HepG2 (cell line): ENCODE measurements around the gene ITCH. TPM values are rescaled to one million over a fixed set of nuclear protein-coding genes. Genes with fewer than 3 reads are reported as not detected.

Experiments
- ATAC-seq: fragments of 200-7000 bp; cut with Tn5 transposase; 3 replicates; pipeline ENCODE4 v1.9.1; 2020; ENCODE audit warnings: mild to moderate bottlenecking, moderate library complexity
- BruUV-seq: library from RNA; stranded (reverse); fragments of 400-500 nt; replicated peaks from 2 replicates; lab custom pipeline; 2021; lab: Mats Ljungman, UMichigan
- CTCF ChIA-PET: fragments of 300-600 bp; formaldehyde crosslinking; extraction: SDS; loops from one replicate; lab custom pipeline; 2021; ENCODE audit warnings: low total read pairs, inconsistent platforms, low intra/inter-chr PET ratio; lab: Yijun Ruan, JAX
- POLR2A ChIA-PET: fragments of 350-600 bp; sonication (Branson Sonifier 250); formaldehyde crosslinking; loops from one replicate; lab custom pipeline; 2020; ENCODE audit warnings: antibody characterized with exemption, inconsistent platforms; lab: Yijun Ruan, JAX
- DNase-seq: peaks from one replicate; pipeline ENCODE4 v3.0.0-alpha.2; 2015; ENCODE audit warnings: low spot score
- FAIRE-seq: peaks from 3 replicates; lab custom pipeline; 2011; peaks lifted over from hg19 to GRCh38; lab: Jason Lieb, UNC
- H2AFZ ChIP-seq: one replicate; pipeline ENCODE4 v1.6.1; 2011; ENCODE audit warnings: low read length, inconsistent platforms
- H3K27ac ChIP-seq: fragments of 300-600 bp; 3 replicates; pipeline ENCODE4 v1.8.0; 2011; ENCODE audit warnings: mixed run types, mild to moderate bottlenecking, mixed read lengths, low read length, inconsistent platforms; ENCODE audit not compliant: insufficient read depth; ENCODE audit errors: extremely low read length
- H3K27me3 ChIP-seq, 2 experiments: fragments of 200-600 bp in 1 of 2; 2 replicates in 1 of 2; 3 replicates in 1 of 2; pipeline versions ENCODE4 v1.6.0 to v1.8.0; 2011; ENCODE audit warnings: low read length in 2 of 2, mild to moderate bottlenecking in 2 of 2, moderate library complexity in 2 of 2, inconsistent platforms in 1 of 2; ENCODE audit not compliant: insufficient read depth in 2 of 2, control insufficient read depth in 1 of 2
- H3K36me3 ChIP-seq, 2 experiments: fragments of 200-600 bp in 1 of 2; replicated peaks in 1 of 2; 2 replicates in 1 of 2; 3 replicates in 1 of 2; pipeline versions ENCODE4 v1.5.1 to v1.8.0; 2011; ENCODE audit warnings: low read length in 2 of 2, inconsistent platforms in 1 of 2; ENCODE audit not compliant: insufficient read depth in 2 of 2, control insufficient read depth in 1 of 2
- H3K4me1 ChIP-seq: 2 replicates; pipeline ENCODE4 v1.5.1; 2012; ENCODE audit warnings: low read length, inconsistent platforms; ENCODE audit not compliant: insufficient read depth
- H3K4me2 ChIP-seq: 2 replicates; pipeline ENCODE4 v1.6.0; 2011; ENCODE audit warnings: low read depth, low read length, inconsistent platforms
- H3K4me3 ChIP-seq, 3 experiments: fragments of 200-600 bp in 1 of 3; sonication (generic), shearing (Covaris generic) in 1 of 3; replicated peaks in 1 of 3; 2 replicates each; pipeline ENCODE4 v1.5.1; 2011 to 2016; ENCODE audit warnings: low read length in 3 of 3, inconsistent platforms in 2 of 3, low read depth in 2 of 3, mild to moderate bottlenecking in 2 of 3, control low read depth in 1 of 3, mixed read lengths in 1 of 3; ENCODE audit not compliant: insufficient read depth in 1 of 3
- H3K79me2 ChIP-seq: one replicate; pipeline ENCODE4 v1.6.1; 2011; ENCODE audit warnings: low read length, inconsistent platforms; ENCODE audit not compliant: insufficient read depth
- H3K9ac ChIP-seq: 2 replicates; pipeline ENCODE4 v1.6.0; 2011; ENCODE audit warnings: mild to moderate bottlenecking, low read depth, low read length, inconsistent platforms; ENCODE audit not compliant: insufficient read depth
- H3K9me3 ChIP-seq: 2 replicates; pipeline ENCODE4 v1.5.1; 2012; ENCODE audit warnings: mild to moderate bottlenecking, low read length
- H4K20me1 ChIP-seq: 2 replicates; pipeline ENCODE4 v1.6.0; 2011; ENCODE audit warnings: inconsistent platforms, mild to moderate bottlenecking, low read length, moderate library complexity; ENCODE audit not compliant: insufficient read depth
- CHD2 ChIP-seq: IDR thresholded peaks from 2 replicates; pipeline ENCODE4 v1.6.1; 2011; ENCODE audit warnings: low read depth, low read length, improper control_type of control experiment
- MYNN ChIP-seq: sonication (generic); formaldehyde crosslinking; IDR thresholded peaks from 2 replicates; pipeline ENCODE4 v1.4.0; 2020; ENCODE audit warnings: mild to moderate bottlenecking, low read depth, missing genetic modification reagents
- MZF1 ChIP-seq: sonication (generic); formaldehyde crosslinking; IDR thresholded peaks from 2 replicates; pipeline ENCODE4 v1.8.1; 2023; ENCODE audit warnings: mild to moderate bottlenecking, missing genetic modification reagents, borderline replicate concordance
- YY1 ChIP-seq: IDR thresholded peaks from 2 replicates; pipeline ENCODE4 v1.6.1; 2011; ENCODE audit warnings: low read length, low read depth, moderate library complexity, mild to moderate bottlenecking; ENCODE audit not compliant: insufficient read depth, insufficient replicate concordance
- ZNF562 ChIP-seq: sonication (generic); formaldehyde crosslinking; IDR thresholded peaks from 2 replicates; pipeline ENCODE4 v1.8.0; 2022; ENCODE audit warnings: missing genetic modification reagents, borderline replicate concordance
- ZNF615 ChIP-seq: sonication (generic); formaldehyde crosslinking; IDR thresholded peaks from 2 replicates; pipeline ENCODE4 v1.5.0; 2020; ENCODE audit warnings: mild to moderate bottlenecking, missing genetic modification reagents, borderline replicate concordance
- WGBS: methylation state at CpG from one replicate; pipeline ENCODE4 v1.1.6; 2017; ENCODE audit warnings: low lambda C conversion rate; 5-methylcytosine and 5-hydroxymethylcytosine counted together
- in situ Hi-C: cut with HindIII; loops from 2 replicates; pipeline ENCODE4 v1.10.0; 2017; ENCODE audit warnings: low pct_unique_long_range_greater_than_20kb; ENCODE audit not compliant: extremely low pct_ligation_motif_present
- intact Hi-C: fragments of 100-400 bp; cut with micrococcal nuclease; formaldehyde crosslinking; loops from one replicate; pipeline ENCODE4 v1.10.0; 2022; ENCODE audit not compliant: unreplicated experiment
- polyA plus RNA-seq, 8 experiments: library from polyadenylated mRNA; depleted of rRNA in 3 of 8; stranded (reverse) in 7 of 8; unstranded in 1 of 8; fragments of >200 nt; fragmentation: Illumina TruSeq in 4 of 8; extraction: Trizol in 4 of 8; gene quantifications; 2 replicates each; pipeline versions ENCODE4 v1.2.1 to v1.2.3, GENCODE V29; 2011 to 2016; ENCODE audit warnings: low read depth in 4 of 8, missing spikeins in 1 of 8, mixed read lengths in 1 of 8; ENCODE audit not compliant: insufficient read depth in 1 of 8
- total RNA-seq, 5 experiments: library from RNA; depleted of rRNA; stranded (reverse); fragments of >200 nt; fragmentation: Illumina TruSeq; extraction: Trizol; gene quantifications; 2 replicates each; pipeline ENCODE4 v1.2.3, GENCODE V29; 2016; ENCODE audit warnings: low read depth in 1 of 5
- TF ChIP-seq, protein P1 (sequence below): sonication (generic); formaldehyde crosslinking; IDR thresholded peaks from 2 replicates; pipeline ENCODE4 v1.4.0; 2020; ENCODE audit warnings: missing genetic modification reagents
- TF ChIP-seq, protein P2 (sequence below): sonication (generic); formaldehyde crosslinking; IDR thresholded peaks from 2 replicates; pipeline ENCODE4 v1.9.0; 2021; ENCODE audit warnings: missing genetic modification reagents, borderline replicate concordance
- TF ChIP-seq, protein P3 (sequence below): sonication (generic); formaldehyde crosslinking; IDR thresholded peaks from 2 replicates; pipeline ENCODE4 v1.8.1; 2023; ENCODE audit warnings: mild to moderate bottlenecking, missing genetic modification reagents, borderline replicate concordance
- TF ChIP-seq, protein P4 (sequence below): sonication (generic); formaldehyde crosslinking; IDR thresholded peaks from 2 replicates; pipeline ENCODE4 v1.8.0; 2022; ENCODE audit warnings: mild to moderate bottlenecking, missing genetic modification reagents; ENCODE audit not compliant: insufficient replicate concordance
- TF ChIP-seq, protein P5 (sequence below): sonication (generic); formaldehyde crosslinking; IDR thresholded peaks from 2 replicates; pipeline ENCODE4 v1.4.0; 2020; ENCODE audit warnings: missing genetic modification reagents
- TF ChIP-seq, protein P6 (sequence below): sonication (generic); formaldehyde crosslinking; IDR thresholded peaks from 2 replicates; pipeline ENCODE4 v1.4.0; 2020; ENCODE audit warnings: missing genetic modification reagents, borderline replicate concordance
- TF ChIP-seq, protein P7 (sequence below): sonication (generic); formaldehyde crosslinking; IDR thresholded peaks from 2 replicates; pipeline ENCODE4 v1.4.0; 2020; ENCODE audit warnings: mild to moderate bottlenecking, missing genetic modification reagents

Gene ITCH
- total and polyA plus RNA-seq, 2 of the 13 experiments (the other 11 are each of a cell fraction or from before 2014, with no cell fraction given), result 20.5 to 112 TPM

DNA sequence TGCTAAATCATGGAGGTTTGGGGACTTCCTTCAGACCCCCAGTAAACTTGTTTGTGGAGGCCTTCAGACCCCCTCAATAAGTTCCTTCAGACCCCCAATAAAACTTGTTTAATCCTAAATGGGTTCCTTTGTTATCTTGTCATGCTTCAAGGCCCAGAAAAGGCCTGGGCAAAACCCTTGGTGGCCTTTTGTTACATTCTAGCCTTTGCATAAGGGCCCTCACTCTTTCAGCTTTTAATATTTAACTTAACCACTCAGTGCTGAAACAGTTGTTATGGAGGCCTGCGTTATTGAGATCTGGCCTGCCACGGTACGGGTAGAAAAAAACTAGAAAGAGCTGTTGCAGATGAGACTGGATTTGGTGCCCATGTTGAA lies 148.8 kb downstream of the ITCH start:
- Histone ChIP-seq H3K27me3 (no peaks in the 10 kb centered on the region; a peak in 1 of 5 replicates), H3K9me3 (no peaks in the 10 kb centered on the region), H3K4me3 (peak overlapping the region; percentile 15 to 43 (median 17); a peak in 5 of 6 replicates), H3K4me1 (peaks cover 51% of the 10 kb centered on the region), H3K27ac (peak overlapping the region; percentile 74), H3K4me2 (peak overlapping the region; percentile 77), H3K9ac (peak overlapping the region; percentile 59), H3K79me2 (peaks cover 10% of the 10 kb centered on the region), H2AFZ (no peak overlapping the region), H4K20me1 (peaks cover 3% of the 10 kb centered on the region; the same call in 1 of the 2 replicates), H3K36me3 (peaks cover 8 to 31% of the 10 kb centered on the region in 2 experiments)
- WGBS, result 3% methylated on average over 3 of the region's 3 CpGs
- DNase-seq (peak; percentile 73), ATAC-seq (peak; percentile 46), FAIRE-seq (peak; percentile 67)
- POLR2A ChIA-PET, result interaction anchor here (0.5 to 1.7 kb wide), 14 partner anchors 9 to 314 kb away, joined by 3 to 12 read pairs (median 4); partner anchors contain the start of genes AHCY, ITCH and NCOA6
- no TSS peak for BruUV-seq
- CTCF ChIA-PET, result no interaction called here
- in situ Hi-C loops, result no loop called here
- intact Hi-C loops, result loop anchor here (2.0 kb wide), 2 partner anchors 13 to 35 kb away; no protein-coding TSS in a partner anchor
- no peak for TF ChIP-seq CHD2
- peak; percentile 43; the same call in 1 of the 2 replicates for TF ChIP-seq ZNF615 (CRISPR knock-in tag)
- TF ChIP-seq YY1, result no peak
- TF ChIP-seq, protein P1, sequence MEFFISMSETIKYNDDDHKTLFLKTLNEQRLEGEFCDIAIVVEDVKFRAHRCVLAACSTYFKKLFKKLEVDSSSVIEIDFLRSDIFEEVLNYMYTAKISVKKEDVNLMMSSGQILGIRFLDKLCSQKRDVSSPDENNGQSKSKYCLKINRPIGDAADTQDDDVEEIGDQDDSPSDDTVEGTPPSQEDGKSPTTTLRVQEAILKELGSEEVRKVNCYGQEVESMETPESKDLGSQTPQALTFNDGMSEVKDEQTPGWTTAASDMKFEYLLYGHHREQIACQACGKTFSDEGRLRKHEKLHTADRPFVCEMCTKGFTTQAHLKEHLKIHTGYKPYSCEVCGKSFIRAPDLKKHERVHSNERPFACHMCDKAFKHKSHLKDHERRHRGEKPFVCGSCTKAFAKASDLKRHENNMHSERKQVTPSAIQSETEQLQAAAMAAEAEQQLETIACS, result no peak
- no peak for TF ChIP-seq MYNN (CRISPR knock-in tag)
- TF ChIP-seq, protein P2, sequence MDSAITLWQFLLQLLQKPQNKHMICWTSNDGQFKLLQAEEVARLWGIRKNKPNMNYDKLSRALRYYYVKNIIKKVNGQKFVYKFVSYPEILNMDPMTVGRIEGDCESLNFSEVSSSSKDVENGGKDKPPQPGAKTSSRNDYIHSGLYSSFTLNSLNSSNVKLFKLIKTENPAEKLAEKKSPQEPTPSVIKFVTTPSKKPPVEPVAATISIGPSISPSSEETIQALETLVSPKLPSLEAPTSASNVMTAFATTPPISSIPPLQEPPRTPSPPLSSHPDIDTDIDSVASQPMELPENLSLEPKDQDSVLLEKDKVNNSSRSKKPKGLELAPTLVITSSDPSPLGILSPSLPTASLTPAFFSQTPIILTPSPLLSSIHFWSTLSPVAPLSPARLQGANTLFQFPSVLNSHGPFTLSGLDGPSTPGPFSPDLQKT, result no peak
- TF ChIP-seq MZF1 (CRISPR knock-in tag), result no peak
- TF ChIP-seq, protein P3, sequence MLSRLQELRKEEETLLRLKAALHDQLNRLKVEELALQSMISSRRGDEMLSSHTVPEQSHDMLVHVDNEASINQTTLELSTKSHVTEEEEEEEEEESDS (CRISPR knock-in tag), result no peak
- no peak for TF ChIP-seq ZNF562
- TF ChIP-seq, protein P4, sequence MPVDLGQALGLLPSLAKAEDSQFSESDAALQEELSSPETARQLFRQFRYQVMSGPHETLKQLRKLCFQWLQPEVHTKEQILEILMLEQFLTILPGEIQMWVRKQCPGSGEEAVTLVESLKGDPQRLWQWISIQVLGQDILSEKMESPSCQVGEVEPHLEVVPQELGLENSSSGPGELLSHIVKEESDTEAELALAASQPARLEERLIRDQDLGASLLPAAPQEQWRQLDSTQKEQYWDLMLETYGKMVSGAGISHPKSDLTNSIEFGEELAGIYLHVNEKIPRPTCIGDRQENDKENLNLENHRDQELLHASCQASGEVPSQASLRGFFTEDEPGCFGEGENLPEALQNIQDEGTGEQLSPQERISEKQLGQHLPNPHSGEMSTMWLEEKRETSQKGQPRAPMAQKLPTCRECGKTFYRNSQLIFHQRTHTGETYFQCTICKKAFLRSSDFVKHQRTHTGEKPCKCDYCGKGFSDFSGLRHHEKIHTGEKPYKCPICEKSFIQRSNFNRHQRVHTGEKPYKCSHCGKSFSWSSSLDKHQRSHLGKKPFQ (CRISPR knock-in tag), result no peak
- TF ChIP-seq, protein P5, sequence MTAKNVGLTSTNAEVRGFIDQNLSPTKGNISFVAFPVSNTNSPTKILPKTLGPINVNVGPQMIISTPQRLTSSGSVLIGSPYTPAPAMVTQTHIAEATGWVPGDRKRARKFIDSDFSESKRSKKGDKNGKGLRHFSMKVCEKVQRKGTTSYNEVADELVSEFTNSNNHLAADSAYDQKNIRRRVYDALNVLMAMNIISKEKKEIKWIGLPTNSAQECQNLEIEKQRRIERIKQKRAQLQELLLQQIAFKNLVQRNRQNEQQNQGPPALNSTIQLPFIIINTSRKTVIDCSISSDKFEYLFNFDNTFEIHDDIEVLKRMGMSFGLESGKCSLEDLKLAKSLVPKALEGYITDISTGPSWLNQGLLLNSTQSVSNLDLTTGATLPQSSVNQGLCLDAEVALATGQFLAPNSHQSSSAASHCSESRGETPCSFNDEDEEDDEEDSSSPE (CRISPR knock-in tag), result no peak
- TF ChIP-seq, protein P6, sequence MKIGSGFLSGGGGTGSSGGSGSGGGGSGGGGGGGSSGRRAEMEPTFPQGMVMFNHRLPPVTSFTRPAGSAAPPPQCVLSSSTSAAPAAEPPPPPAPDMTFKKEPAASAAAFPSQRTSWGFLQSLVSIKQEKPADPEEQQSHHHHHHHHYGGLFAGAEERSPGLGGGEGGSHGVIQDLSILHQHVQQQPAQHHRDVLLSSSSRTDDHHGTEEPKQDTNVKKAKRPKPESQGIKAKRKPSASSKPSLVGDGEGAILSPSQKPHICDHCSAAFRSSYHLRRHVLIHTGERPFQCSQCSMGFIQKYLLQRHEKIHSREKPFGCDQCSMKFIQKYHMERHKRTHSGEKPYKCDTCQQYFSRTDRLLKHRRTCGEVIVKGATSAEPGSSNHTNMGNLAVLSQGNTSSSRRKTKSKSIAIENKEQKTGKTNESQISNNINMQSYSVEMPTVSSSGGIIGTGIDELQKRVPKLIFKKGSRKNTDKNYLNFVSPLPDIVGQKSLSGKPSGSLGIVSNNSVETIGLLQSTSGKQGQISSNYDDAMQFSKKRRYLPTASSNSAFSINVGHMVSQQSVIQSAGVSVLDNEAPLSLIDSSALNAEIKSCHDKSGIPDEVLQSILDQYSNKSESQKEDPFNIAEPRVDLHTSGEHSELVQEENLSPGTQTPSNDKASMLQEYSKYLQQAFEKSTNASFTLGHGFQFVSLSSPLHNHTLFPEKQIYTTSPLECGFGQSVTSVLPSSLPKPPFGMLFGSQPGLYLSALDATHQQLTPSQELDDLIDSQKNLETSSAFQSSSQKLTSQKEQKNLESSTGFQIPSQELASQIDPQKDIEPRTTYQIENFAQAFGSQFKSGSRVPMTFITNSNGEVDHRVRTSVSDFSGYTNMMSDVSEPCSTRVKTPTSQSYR, result no peak
- TF ChIP-seq, protein P7, sequence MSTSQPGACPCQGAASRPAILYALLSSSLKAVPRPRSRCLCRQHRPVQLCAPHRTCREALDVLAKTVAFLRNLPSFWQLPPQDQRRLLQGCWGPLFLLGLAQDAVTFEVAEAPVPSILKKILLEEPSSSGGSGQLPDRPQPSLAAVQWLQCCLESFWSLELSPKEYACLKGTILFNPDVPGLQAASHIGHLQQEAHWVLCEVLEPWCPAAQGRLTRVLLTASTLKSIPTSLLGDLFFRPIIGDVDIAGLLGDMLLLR (CRISPR knock-in tag), result no peak
